ENCODE measurements around the gene MCHR1.
"Not testable (repeated sequence)": the region's sequence is repeated elsewhere in the genome, so short reads cannot be mapped to it uniquely, and the experiment has no call there.

MCHR1 gene

DNA sequence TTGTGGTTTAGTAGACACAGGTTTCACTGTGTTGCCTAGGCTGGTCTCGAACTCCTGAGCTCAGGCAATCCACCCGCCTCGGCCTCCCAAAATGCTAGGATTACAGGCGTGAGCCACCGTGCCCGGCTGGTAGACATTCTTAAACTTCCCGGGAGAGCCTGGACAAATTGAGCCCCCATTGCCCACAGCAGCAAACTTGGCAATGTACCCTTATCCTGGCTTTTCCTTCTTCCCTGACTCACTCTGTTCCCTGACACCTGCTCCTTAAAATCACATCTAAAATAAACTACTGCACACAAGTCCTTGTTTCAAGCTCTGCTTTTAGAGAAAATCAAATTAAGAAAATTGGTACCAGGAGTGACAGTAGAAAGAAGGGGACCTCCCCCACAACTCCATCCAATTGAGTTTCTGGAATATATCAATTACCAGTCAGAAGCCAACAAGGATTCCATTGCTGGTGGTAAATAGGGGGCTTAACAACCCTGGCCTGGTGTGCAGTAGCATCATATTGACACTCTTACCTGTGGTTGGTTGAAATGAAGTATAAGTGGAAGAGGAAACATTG, 7.4 kb upstream of the MCHR1 start:
- TF ChIP-seq, protein P1, sequence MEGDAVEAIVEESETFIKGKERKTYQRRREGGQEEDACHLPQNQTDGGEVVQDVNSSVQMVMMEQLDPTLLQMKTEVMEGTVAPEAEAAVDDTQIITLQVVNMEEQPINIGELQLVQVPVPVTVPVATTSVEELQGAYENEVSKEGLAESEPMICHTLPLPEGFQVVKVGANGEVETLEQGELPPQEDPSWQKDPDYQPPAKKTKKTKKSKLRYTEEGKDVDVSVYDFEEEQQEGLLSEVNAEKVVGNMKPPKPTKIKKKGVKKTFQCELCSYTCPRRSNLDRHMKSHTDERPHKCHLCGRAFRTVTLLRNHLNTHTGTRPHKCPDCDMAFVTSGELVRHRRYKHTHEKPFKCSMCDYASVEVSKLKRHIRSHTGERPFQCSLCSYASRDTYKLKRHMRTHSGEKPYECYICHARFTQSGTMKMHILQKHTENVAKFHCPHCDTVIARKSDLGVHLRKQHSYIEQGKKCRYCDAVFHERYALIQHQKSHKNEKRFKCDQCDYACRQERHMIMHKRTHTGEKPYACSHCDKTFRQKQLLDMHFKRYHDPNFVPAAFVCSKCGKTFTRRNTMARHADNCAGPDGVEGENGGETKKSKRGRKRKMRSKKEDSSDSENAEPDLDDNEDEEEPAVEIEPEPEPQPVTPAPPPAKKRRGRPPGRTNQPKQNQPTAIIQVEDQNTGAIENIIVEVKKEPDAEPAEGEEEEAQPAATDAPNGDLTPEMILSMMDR (conservative IDR thresholded peaks at IDR 0.05): no peak
- no peak for TF ChIP-seq ZFX (IDR thresholded peaks at IDR 0.05)
- no peak overlapping the region for H3K27ac ChIP-seq

DNA sequence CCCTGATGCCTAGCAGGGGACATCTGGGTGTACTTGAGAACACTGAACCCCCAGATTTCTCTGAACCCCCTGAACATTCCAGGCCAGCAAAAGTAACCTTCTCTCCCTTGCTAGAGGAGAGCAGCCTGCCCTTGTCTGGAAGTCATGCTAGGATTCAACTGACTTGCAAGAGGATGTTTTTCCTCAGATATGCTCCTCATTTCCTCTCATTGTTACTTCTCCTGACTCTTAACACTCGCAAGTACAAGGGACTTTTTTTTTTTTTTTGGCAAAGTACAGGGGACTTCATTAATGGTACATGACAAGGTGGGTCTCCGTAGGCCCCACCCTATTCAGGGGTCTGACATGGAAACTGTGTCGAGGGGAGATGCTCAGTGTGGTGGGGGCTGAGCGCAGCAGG, 6.3 kb upstream of the MCHR1 start:
- TF ChIP-seq, protein P1 (conservative IDR thresholded peaks at IDR 0.05): no peak
- TF ChIP-seq ZFX (IDR thresholded peaks at IDR 0.05): no peak
- no peak overlapping the region for H3K27ac ChIP-seq

DNA sequence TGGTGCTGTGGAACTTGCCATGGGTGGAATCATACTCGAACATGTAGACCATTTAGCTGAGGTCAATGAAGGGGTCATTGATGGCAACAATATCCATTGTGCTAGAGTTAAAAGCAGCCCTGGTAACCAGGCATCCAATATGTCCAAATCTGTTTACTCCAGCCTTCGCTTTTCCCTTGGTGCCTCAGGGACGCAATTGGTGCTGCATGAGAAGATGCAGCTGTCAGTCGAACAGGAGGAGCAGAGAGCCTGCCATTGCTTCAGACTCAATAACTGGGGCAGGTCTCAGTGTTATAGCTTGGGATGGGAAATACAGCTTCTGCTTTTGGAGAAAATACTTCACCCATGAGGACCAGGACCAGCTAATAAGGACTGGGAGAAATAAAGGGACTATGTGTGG, 5.0 kb upstream of the MCHR1 start:
- TF ChIP-seq, protein P1 (conservative IDR thresholded peaks at IDR 0.05): no peak
- TF ChIP-seq ZFX (IDR thresholded peaks at IDR 0.05): no peak
- H3K27ac ChIP-seq: no peak overlapping the region

DNA sequence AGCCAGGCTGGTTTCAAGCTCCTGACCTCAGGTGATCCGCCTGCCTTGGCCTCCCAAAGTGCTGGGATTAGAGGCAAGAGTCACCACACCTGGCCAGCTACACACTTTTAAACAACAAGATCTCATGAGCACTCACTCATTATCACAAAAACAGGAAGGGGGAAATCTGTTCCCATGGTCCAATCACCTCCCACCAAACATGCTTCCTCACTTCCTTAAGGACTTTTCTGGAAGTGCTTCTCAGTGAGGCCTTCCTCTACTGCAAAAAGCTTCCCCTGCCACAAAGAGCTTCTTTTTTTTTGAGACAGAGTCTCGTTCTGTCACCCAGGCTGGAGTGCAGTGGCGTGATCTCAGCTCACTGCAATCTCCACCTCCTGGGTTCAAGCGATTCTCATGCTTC, 3.1 kb upstream of the MCHR1 start:
- not testable (repeated sequence) for H3K27ac ChIP-seq

DNA sequence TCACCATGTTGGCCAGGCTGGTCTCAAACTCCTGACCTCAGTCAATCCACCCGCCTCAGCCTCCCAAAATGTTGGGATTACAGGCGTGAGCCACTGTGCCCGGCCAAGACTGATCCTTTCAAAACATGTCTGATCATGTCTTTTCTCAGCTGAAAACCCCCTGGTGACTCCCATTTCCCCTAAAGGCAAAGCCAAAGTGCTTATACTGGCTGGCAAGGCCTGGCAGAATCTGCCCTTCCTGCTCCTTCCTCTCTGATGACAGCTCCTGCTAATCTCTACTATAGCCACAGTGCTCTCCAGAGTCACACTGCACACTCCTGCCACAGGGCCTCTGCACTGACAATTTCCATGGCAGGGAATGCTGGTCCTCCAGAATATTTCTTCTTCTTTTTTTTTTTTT, 2.6 kb upstream of the MCHR1 start:
- TF ChIP-seq ZFX (IDR thresholded peaks at IDR 0.05): no peak
- TF ChIP-seq, protein P1 (conservative IDR thresholded peaks at IDR 0.05): no peak
- no peak overlapping the region for H3K27ac ChIP-seq

DNA sequence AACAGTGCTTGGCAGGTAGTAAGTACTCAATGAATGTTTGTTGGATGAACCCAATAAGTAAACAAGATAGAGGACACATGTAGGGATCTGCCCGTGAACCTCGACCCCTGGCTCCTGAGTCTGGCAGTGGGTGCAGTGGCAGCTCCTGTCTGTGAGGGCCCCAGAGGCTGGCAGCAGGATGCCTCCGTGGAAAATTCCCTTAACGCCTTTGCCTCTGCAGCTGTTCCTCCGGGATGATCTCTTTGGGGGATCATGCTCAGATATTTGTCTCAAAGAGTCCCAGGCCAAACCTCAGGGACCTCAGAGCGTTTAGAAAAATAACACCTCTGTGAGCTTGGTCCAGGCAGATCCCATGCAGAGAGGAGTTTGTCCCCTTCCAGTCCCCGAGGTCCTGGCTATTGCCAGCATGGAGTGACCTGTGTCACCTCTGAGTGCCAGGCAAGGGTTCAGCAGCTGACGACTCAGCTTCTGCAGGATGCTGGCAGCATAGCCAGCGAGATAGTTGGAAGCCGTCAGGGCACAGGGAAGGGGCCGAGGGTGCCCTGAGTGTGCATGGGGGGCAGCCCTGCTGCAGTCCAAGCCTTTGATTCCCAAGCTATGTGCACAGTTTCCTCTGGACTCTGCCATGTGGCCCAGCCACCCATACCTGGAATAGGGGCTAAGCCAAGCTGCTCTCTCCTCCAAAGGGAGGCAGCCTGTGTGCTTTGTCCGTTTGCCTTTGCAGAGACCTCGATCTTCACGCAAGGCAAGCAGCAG, 613 bp upstream of the MCHR1 start:
- H3K27ac ChIP-seq: no peak overlapping the region

DNA sequence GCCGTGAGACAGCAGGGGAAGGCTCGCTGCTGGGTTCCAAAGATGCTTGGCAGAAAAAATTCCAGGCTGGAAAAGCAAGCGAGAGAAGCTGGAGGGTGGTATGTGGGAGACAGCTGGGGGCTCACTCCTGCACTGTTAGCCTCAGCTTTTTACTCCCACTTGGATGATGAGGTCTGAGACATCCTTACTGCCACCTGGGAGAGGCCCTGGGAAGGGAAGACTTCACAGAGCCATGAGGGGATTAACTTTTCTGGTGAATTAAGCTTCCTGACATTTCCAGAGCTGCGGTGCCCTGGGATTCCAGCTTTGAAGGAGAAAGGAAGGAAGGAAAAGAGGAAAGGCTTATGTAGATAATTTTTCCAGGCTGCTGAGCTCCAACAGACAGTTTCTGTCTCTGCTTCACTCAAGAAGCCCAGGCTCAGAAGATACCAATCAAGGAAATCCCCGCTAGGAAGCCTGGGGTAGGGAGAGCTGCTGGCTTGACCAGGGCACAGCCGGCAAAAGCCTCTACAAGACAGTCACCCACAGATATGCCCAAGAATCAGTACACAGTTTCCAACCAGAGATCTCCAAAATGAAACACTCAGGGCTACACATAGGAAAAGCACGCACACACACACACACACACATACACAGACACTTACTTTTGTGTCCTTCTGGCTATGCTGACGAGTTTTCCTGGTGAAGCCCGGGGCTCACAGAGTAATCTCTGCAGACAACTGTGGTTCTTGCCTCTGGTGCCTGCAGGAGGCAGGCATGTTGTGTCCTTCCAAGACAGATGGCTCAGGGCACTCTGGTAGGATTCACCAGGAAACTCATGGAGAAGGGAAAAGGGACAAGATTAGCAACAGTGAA, 907 bp downstream of the MCHR1 start:
- TF ChIP-seq, protein P1 (conservative IDR thresholded peaks at IDR 0.05): no peak
- TF ChIP-seq ZFX (IDR thresholded peaks at IDR 0.05): no peak
- H3K27ac ChIP-seq: no peak overlapping the region

More for the DNA sequence above, 613 bp upstream of the MCHR1 start:
- TF ChIP-seq ZFX (IDR thresholded peaks at IDR 0.05): no peak
- TF ChIP-seq, protein P1 (conservative IDR thresholded peaks at IDR 0.05): no peak
